HG03196 (cell line): Measurements from ENCODE around the gene SYT12.
"Not testable (repeated sequence)": the region's sequence is repeated elsewhere in the genome, so short reads cannot be mapped to it uniquely, and the experiment has no call there.

Experiments
- ATAC-seq: cut with Tn5 transposase; IDR thresholded peaks from one replicate; pipeline ENCODE4 v1.9.1; 2021; ENCODE audit not compliant: unreplicated experiment

The SYT12 gene

DNA sequence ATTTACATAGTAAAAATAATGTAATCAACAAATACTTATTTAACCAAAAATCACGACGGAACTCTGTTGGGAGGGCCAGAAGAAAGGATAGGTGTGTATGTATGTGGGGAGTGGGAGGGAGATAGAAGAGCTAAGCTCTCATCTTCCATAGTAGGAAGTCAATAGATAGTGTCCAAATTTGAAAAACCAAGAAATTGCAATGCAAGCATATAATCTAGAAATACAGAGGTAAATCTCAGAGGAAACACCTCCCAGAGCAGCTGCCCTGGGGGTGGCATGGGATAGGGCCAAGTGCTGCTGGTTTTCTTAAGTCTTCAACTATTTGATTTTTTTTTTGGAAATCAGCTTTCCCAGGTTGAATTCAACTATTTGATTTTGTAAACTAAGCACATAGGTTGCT lies 30.9 kb upstream of the SYT12 start:
- ATAC-seq = no peak

DNA sequence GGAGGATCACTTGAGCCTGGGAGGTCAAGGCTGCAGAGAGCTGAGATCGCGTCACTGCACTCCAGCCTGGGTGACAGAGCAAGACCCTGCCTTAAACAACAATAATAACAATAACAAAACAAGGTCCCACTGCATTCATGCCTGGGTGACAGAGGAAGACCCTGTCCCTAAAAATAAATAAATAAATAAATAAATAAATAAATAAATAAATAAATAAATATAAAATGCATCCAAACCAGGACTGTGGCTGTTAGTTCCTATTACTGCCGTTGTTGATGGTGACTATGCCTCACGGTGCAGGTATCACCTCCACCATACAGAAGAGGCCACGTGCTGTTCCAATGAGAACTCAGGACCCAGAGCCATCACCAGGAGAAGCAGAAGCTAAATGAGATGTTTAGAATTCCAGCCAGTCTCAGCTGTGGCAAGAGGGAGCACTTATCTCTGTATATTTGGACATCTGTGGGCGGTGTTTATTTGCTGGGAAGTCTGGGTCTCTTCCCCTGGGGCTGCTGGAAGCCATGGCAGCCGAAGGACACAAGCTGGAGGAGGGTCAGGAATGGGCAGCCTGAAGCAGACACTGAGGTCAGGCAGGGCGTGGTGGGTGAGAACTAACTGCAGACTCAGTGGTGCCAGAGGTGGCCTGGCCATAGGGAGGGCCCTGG lies 26.2 kb upstream of the SYT12 start:
- no peak for ATAC-seq

DNA sequence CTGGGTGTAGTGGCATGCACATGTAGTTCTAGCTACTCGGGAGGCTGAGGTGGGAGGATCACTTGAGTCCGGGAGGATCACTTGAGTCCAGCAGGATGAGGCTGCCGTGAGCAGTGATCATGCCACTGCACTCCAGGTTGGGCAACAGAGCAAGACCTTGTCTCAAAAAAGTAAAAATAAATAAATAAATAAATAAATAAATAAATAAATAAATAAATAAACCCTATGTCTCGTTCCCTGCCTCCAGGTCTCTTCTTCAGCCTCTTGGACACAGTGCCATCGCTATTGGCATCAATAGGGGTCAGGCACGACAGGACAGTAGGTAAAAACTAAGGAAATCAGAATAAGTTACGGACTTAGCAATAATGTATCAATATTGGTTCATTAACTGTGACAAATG lies 23.4 kb upstream of the SYT12 start:
- ATAC-seq = no peak

DNA sequence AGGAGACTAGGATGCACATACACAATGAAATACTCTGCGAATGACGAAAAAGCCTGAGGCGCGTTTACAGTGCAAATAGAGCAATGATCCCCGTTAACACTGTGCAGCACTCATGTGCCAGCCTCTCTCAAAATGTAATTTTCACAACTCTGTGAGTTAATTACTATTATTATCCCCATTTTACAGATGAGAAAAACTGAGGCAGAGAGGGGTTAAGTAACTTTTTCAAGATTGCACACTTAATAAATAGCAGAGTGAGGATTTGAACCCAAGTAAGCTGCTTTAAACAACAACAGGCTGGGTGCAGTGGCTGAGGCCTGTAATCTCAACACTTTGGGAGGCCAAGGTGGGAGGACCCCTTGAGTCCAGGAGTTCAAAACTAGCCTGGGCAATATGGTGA lies 21.6 kb upstream of the SYT12 start:
- ATAC-seq = no peak

DNA sequence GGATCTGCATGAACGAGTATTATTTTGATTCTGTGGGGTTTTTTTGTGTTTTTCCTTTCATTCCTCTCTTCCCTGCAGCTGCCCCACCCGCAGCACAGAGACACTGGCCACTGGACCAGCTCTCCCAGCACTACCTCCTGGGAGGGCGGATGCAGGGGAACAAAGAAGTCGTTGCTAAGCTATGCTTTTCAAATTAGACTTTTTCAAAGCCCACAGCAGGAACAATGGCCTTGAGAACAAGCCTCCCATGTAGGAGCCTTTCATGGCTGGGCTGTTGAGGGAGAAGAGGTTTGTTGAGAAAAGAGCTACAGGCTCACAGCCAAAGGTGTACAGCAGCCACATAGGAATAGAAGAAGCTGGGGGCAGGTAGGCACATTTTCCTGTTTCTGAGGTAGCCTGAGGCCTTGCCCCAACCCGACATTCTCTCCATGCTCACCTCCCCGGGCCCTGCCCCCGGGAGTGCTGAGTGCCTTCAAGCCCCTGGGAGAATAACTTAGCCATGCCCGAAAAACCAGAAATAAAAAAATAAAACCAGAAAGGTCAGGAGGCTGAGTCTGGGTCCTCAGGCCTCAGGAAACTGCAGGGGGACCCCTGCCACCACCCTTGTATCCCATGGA lies 20.5 kb upstream of the SYT12 start:
- no peak for ATAC-seq

DNA sequence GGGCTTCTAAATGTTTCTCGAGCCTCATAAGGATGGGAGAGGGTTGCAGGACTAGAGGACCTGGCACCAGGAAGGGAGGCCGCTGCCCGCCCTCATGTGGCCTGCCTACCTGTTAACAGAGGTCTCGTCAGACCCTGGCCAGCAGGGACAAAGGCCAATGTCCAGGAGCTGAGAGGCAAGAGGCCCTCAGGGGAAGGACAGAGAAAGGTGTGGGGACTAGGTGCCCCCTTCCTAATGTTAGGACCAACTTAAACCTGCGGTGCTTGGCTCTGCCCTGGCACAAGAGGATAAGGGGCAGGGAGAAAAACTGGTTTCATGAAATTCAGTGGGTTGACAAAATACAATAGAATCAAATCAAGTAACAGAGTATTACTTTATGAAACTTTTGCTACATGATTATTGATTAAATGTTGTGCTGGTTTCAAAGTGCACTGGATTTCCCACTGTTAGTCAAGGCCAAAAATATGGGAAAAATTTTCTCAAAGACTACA lies 20.0 kb upstream of the SYT12 start:
- ATAC-seq = no peak

DNA sequence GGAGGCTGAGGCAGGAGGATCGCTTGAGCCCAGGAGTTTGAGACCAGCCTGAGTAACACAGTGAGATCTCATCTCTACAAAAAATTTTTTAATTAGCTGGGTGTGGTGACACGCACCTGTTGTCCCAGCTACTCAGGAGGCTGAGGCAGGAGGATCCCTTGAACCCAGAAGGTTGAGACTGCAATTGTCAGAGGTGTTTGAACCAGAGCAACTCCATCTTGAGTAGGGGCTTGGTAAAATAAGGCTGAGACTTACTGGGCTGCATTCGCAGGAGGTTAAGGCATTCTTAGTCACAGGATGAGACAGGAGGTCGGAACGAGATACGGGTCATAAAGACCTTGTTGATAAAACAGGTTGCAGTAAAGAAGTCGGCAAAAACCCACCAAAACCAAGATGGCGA lies 17.7 kb upstream of the SYT12 start:
- ATAC-seq = not testable (repeated sequence)

DNA sequence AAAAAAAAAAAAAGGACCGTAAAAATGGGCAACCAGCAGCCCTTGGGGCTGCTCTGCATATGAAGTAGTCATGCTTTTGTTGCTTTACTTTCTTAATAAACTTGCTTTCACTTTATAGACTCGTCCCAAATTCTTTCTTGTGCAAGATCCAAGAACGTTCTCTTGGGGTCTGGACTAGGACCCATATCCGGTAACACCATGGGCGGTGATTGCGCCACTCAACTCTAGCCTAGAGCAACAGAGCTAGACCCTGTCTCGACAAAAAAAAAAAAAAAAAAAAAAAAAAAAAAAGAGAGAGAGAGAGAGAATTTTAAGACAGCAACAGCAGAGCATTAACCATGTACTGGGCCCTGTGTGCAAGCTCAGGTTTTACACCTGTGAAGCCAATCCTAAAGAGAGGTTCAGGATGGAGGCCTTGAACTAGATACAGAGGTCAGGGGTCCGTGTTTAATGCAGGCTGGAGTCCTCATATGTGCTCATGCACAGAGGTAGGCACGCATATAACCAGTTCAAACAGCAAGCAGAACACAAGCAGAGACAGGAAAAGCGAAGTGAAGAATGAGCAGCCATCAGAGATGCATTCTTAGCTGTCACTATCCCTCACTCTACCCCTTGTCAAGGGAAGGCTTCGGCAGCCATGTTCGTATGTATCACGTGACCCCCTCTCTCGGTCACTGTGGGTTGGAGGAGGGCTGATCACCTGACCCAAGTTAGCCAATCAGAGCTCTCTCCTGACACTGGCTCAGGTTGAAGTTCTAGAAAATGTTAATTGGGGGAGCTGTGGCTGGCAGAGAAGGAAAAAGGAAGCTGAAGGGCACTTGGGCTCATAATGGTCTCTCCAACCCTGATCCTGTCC lies 16.7 kb upstream of the SYT12 start:
- no peak for ATAC-seq

DNA sequence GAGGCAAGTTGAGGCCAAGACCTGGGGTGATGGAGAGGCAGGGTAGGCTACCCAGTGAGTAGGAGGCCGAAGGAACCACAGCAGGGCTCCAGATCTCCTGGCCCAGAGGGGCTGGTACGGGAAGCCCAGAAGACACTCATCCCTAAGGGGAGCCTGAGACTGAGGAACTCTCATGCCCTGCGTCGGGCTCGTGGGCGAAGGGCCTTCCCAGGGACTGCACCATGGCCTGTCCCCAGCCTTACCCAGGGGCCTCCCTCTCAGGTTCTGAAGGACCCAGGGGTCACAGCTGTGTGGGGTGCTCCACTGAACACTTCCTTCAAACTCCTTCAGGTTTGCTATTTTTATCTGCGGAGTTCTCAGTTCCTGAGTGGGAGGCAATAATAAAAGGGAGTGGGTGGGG lies 15.8 kb upstream of the SYT12 start:
- no peak for ATAC-seq

DNA sequence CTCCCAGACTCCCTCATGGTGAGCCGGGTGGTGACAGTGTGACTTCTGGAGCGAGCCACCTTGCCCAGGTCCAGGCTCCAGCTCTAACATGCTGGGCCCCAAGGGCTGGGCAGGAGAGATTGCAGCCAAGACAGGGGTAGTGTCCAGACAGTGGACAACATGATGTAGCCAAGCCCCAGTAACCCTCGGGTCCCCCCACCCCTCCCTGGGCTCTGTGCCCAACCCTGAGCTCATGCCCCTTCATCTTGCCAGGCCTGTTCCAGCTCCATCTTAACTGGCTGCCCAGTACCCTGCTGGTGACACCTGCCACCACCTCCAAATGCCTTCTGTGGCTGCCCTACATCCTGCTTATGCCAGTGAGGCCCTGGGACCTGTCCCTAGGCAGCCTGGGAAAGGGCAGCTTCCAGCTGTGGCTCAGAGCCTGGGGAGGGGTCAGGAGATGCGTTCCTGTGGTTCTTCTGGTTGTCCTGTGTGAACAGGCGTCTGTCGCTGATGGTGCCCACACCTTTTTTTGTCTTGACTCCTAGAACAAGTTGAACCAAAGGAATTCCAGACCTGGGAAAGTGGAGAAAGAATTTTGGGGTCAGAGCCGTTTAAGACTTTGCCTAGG lies 12.5 kb upstream of the SYT12 start:
- ATAC-seq = no peak

DNA sequence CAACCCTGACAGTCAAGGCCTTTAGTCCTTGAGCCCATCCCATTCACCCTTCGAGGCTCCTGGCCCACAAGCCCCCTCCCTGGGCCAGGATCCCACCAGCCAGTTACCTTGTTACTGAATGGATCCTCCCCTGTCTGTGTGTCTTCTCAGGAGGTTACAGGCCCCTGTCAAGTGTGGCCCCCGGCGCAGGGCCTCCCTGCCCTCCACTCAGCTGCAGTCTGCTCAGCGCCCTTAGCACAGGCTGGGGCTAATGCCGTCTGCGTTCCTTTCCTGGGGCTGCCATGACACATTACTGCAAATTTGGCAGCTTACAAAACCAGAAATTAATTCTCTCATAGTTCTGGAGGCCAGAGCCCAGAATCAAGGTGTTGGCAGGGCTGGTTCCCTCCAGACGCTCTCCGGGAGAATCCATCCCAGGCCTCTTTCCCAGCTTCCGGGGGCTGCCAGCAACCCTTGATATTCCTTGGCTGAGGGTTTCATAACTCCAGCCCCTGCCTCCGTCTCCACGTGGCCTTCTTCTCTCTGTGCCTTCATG lies 9.4 kb upstream of the SYT12 start:
- no peak for ATAC-seq

DNA sequence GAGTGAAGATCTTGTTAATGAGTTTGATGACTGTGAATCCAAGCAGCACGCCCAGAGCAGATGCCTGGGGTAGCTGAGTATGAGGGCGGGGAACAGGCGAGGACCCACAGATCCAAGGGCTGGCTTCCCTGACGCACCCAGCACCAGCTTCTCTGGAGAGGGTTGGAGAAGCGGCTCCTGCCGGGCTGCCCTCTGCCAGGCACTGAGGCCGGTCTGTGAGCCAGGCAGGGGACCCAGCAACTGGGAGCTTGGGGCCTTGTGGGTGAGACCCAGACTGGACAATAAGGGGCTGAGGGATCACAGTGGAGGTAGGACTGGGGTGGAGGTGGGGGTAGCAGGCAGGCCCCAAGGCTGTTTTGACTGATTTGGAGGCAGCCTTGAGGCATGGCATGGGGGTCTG lies 8.6 kb upstream of the SYT12 start:
- no peak for ATAC-seq

DNA sequence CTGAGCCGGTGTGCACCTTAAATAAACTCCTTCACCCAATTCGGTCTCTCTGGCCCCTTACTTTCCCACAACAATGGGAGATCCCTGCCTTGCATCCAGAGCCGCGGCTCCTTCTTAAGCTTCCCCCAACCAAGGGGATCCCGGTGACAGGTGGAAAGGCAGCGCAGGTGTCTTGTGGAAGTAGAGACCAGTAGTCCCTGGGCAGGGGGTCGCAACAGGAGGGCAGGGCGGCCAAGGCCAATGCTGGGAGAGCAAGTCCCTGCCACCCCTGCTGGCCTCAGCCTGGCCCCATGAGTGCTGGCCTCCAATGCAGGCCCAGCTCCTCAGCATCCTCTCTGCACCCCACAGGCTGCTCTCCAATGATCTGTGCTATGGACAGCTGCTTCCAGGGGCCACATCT lies 7.9 kb upstream of the SYT12 start:
- no peak for ATAC-seq

DNA sequence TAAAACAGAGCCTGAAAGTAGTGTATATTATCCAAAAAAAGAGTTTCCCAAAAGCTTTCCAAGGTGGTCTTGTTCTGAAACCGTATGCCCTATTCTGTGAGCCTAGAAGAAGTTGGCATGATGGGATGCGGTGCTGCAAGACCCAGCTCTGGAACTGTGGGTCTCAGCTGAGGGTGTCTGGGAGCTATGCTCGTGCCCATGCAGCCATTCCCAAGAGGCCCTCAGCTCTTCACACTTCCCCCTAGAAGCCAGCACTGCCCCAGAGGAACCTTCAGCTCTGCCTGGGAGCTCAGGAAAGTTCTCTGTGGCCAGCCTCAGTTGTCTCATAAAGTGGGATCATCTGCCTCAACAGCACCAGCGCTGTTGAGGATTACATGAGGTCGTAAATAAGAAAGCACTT lies 6.4 kb upstream of the SYT12 start:
- no peak for ATAC-seq

DNA sequence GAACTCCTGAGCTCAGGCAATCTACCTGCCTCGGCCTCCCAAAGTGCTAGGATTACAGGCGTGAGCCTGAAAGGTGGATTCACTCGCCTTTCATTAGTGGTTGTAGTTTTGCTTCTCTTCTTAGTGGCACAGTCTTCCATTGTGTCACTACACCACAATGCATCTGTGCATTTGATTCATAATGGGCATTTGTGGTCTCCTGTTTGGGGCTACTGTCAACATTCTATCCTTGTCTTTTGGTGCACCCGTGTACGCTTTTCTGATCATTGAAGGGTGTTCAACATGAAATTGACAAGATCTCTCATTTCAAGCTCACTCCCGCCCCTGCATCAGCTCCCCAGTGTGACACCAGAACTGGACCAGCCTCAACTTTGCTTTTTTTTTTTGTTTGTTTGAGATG lies 2.0 kb upstream of the SYT12 start:
- no peak for ATAC-seq

DNA sequence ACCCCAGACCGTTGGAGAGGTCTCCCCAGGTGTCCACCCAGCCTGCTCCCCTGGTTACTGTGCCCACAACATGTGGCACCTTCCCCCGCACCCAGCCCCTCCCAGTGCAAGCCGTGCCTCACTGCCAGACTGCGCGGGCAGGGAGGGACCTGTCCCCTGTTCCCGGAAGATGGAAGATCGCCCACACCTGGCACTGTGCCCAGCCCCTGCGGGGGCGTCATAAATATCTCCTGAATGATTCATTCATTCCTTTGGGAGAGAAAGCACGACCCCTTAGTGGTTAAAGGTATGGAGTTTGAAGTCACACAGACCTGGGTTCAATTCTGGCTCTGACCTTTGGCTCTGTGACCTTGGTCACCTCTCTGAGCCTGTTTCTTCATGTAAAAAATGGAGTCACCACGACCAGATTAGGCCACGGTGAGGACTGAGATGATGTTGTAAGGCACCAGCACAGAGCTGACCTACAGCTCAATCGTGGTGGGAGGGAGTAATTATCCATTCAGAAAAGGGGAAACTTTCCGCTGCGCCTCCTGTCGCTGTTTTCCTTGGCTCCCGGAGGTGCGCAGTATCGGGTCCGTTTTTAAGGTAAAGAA lies 497 bp upstream of the SYT12 start:
- no peak for ATAC-seq

DNA sequence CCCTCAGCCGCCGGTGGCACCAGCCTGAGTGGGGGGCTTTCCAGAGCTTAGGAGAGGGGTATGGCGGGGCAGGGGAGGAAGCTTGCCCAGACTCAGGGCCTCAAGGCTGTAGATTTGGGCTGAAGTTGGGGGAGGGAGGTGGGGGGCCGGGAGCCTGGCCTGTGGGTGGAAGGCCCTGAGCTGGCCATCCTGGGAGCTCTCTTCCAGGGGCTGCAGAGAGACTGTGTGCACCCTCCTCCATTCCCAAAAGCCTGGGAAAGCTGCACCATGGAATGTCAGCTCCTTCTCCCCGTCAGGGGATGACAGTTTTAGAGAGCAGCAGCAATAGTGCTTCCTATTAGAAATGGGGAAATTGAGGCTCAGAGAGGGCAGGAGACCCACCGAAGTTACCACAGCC lies 1.0 kb downstream of the SYT12 start:
- ATAC-seq = no peak

DNA sequence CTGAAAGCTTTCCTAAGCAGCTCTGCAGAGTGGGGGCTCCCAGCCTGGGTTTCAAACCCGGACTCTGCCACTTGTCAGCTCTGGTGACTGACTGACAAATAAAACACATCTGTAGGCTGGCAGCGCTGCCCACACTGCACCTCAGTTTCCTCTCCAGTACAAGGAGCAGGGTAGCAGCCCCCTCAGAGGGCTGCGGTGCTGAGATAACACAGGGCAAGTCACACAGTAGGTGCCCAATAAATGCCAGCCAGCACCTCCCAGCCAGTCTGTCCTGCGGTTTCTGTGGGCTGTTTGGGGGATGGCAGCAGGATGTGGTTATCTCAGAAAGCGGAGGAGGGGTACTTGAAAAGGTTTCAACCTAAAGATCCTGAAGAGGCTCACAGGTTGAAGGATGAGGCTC lies 1.5 kb downstream of the SYT12 start:
- ATAC-seq = no peak

DNA sequence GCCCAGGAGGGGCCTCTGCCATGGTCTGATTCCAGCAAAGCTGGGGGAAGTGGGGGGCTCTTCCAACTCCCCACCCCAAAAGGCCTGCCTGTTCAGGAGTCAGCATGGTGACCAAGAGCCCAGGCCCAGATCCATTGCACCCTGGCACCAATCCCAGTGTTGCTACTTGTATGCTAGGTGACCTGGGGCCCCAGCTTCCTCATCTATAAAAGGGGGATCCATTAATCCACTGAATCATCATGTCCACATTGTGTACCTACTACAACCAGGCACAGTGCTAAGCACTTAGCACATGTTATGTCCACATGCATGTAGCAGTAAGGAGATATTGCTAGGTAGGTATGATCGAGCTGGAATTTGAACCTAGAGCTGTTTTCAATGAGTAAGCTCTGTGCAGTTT lies 2.0 kb downstream of the SYT12 start:
- ATAC-seq = no peak

DNA sequence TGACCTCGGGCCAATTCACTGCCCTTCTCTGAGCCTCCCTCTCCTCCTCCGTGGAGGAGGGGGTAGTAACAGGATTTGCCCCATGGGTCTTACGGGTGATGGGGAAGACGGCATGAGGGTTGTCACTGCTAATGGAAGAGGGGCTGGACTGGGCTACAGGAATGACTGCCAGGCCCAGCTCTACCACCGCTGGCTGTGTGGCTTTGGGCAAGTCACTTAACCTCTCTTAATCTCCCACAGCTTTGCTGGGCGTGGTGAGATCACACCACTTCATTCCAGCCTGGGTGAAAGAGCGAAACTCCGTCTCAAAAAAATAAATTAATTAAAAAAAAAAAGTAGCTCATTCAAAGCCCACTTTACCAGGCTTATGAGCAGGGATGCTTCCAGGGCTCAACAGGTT lies 2.8 kb downstream of the SYT12 start:
- no peak for ATAC-seq

DNA sequence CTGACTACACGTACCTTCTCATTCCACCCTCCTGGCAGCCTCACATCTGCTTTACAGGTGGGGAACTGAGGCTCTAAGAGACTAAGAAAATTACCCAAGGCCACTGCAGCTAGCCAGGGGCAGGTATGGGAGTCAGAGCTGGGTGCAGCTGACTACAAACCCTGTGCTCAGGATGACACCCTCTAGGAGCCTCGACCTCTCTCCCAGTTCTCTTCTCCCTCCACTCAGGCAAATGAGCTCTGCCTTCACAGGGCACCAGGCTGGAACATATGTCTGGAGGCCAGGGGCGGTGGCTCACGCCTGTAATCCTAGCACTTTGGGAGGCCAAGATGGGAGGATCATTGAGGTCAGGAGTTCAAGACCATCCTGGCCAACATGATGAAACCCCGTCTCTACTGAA lies 4.0 kb downstream of the SYT12 start:
- no peak for ATAC-seq
